RWPE1 (cell line): ENCODE data around the gene ST8SIA5.

Experiments
- CTCF ChIA-PET: fragments of 350-600 bp; sonication (Branson Sonifier 250); formaldehyde crosslinking; extraction: SDS; loops from one replicate; lab custom pipeline; 2021; lab: Yijun Ruan, JAX
- POLR2A ChIA-PET: fragments of 400-600 bp; formaldehyde crosslinking; extraction: SDS; loops from one replicate; lab custom pipeline; 2020; ENCODE audit warnings: antibody characterized with exemption; ENCODE audit not compliant: low non-redundant PET; lab: Yijun Ruan, JAX
- DNase-seq: peaks from one replicate; pipeline ENCODE4 v3.0.0; 2012; ENCODE audit warnings: low spot score
- H3K27ac ChIP-seq: fragments of 450-650 bp; 2 replicates; pipeline ENCODE4 v1.5.1; 2017
- CTCF ChIP-seq: fragments of 450-650 bp; conservative IDR thresholded peaks from 2 replicates; pipeline ENCODE4 v1.5.1; 2017; ENCODE audit warnings: low read depth, mild to moderate bottlenecking

ST8SIA5 gene

GRCh38 chr18:46733872-46734271 lies 23.0 kb downstream of the ST8SIA5 start:
- CTCF ChIA-PET, result no interaction called here
- DNase-seq, result no peak
- POLR2A ChIA-PET, result no interaction called here
- H3K27ac ChIP-seq, result no peak overlapping the region
- TF ChIP-seq CTCF, result no peak

GRCh38 chr18:46732801-46733200 lies 24.1 kb downstream of the ST8SIA5 start:
- POLR2A ChIA-PET, result no interaction called here
- DNase-seq, result no peak
- TF ChIP-seq CTCF, result no peak
- CTCF ChIA-PET, result no interaction called here
- no peak overlapping the region for H3K27ac ChIP-seq

GRCh38 chr18:46732201-46732600 lies 24.7 kb downstream of the ST8SIA5 start:
- H3K27ac ChIP-seq, result no peak overlapping the region
- DNase-seq, result no peak
- CTCF ChIA-PET, result interaction anchor here (0.7 kb wide), 1 partner anchor 9 kb away, joined by 3 read pairs; no protein-coding TSS in a partner anchor
- POLR2A ChIA-PET, result interaction anchor here (0.6 kb wide), 1 partner anchor 107 kb away, joined by 4 read pairs; no protein-coding TSS in a partner anchor
- TF ChIP-seq CTCF, result no peak

GRCh38 chr18:46731316-46731715 lies 25.5 kb downstream of the ST8SIA5 start:
- DNase-seq, result no peak
- H3K27ac ChIP-seq, result no peak overlapping the region
- CTCF ChIA-PET, result no interaction called here
- no peak for TF ChIP-seq CTCF
- POLR2A ChIA-PET, result no interaction called here

GRCh38 chr18:46728219-46728930 lies 28.5 kb downstream of the ST8SIA5 start:
- TF ChIP-seq CTCF, result no peak
- CTCF ChIA-PET, result no interaction called here
- DNase-seq, result no peak
- H3K27ac ChIP-seq, result no peak overlapping the region
- POLR2A ChIA-PET, result no interaction called here

GRCh38 chr18:46727177-46727576 lies 29.7 kb downstream of the ST8SIA5 start:
- CTCF ChIA-PET, result no interaction called here
- H3K27ac ChIP-seq, result no peak overlapping the region
- no peak for DNase-seq
- POLR2A ChIA-PET, result no interaction called here
- no peak for TF ChIP-seq CTCF
